RWPE2 (cell line): ENCODE data around the gene TYMP.

Source experiments
- ATAC-seq: fragments of 200-7000 bp; cut with Tn5 transposase; 3 replicates; pipeline ENCODE4 v1.9.1; 2021; ENCODE audit warnings: low read depth
- DNase-seq: peaks from one replicate; pipeline ENCODE4 v3.0.0-alpha.2; 2020; ENCODE audit warnings: low spot score
- H3K27ac ChIP-seq: fragments of 450-650 bp; 2 replicates; pipeline ENCODE4 v1.5.1; 2017; ENCODE audit warnings: mild to moderate bottlenecking; ENCODE audit not compliant: poor library complexity, severe bottlenecking
- H3K27me3 ChIP-seq: fragments of 250-450 bp; sonication (Bioruptor Pico); 2 replicates; pipeline ENCODE4 v1.5.1; 2021; ENCODE audit warnings: mild to moderate bottlenecking, moderate library complexity; ENCODE audit not compliant: insufficient read depth, poor library complexity, severe bottlenecking
- H3K36me3 ChIP-seq: fragments of 250-450 bp; sonication (Bioruptor Pico); 2 replicates; pipeline ENCODE4 v1.5.1; 2020; ENCODE audit warnings: low read depth, mild to moderate bottlenecking, moderate library complexity
- H3K4me1 ChIP-seq: fragments of 250-450 bp; sonication (Bioruptor Pico); 2 replicates; pipeline ENCODE4 v1.5.1; 2021; ENCODE audit warnings: mild to moderate bottlenecking, moderate library complexity; ENCODE audit not compliant: insufficient read depth, poor library complexity, severe bottlenecking
- H3K4me3 ChIP-seq: fragments of 250-450 bp; sonication (Bioruptor Pico); 2 replicates; pipeline ENCODE4 v1.5.1; 2021; ENCODE audit warnings: mild to moderate bottlenecking, moderate library complexity; ENCODE audit not compliant: severe bottlenecking
- H3K9me3 ChIP-seq: fragments of 250-450 bp; sonication (Bioruptor Pico); 2 replicates; pipeline ENCODE4 v1.5.1; 2021; ENCODE audit warnings: mild to moderate bottlenecking, moderate library complexity; ENCODE audit not compliant: severe bottlenecking
- CTCF ChIP-seq: fragments of 450-650 bp; IDR thresholded peaks from one replicate; pipeline ENCODE4 v1.5.1; 2017; ENCODE audit warnings: mild to moderate bottlenecking, moderate library complexity; ENCODE audit not compliant: poor library complexity, severe bottlenecking

Gene TYMP

GRCh38 chr22:50524676-50525103 is 5.1 kb downstream of the TYMP start:
- peaks cover 13% of the 10 kb centered on the region for H3K36me3 ChIP-seq
- DNase-seq = no peak
- no peaks in the 10 kb centered on the region for H3K9me3 ChIP-seq
- ATAC-seq = no peak
- H3K27ac ChIP-seq = peak overlapping the region; percentile 81
- H3K4me3 ChIP-seq = peak overlapping the region; percentile 51
- no peaks in the 10 kb centered on the region for H3K4me1 ChIP-seq
- no peak for TF ChIP-seq CTCF
- H3K27me3 ChIP-seq = no peaks in the 10 kb centered on the region

- H3K36me3 ChIP-seq = peaks cover 17% of the 10 kb centered on the region
- H3K4me1 ChIP-seq = no peaks in the 10 kb centered on the region
- ATAC-seq = no peak
- peak; percentile 55 for DNase-seq
- H3K27ac ChIP-seq = peak overlapping the region; percentile 81
- peak overlapping the region; percentile 51 for H3K4me3 ChIP-seq
- TF ChIP-seq CTCF = no peak
- H3K9me3 ChIP-seq = no peaks in the 10 kb centered on the region
- H3K27me3 ChIP-seq = no peaks in the 10 kb centered on the region
Observed at GRCh38 chr22:50523806-50524675, 5.8 kb downstream of the TYMP start.

- no peak for TF ChIP-seq CTCF
Observed at GRCh38 chr22:50523458-50523805, 6.4 kb downstream of the TYMP start.

GRCh38 chr22:50522806-50523438 is 6.9 kb downstream of the TYMP start:
- ATAC-seq (no peak), DNase-seq (peak; percentile 52)
- no peak overlapping the region for H3K27ac ChIP-seq
- no peaks in the 10 kb centered on the region for H3K4me1 ChIP-seq
- H3K9me3 ChIP-seq = no peaks in the 10 kb centered on the region
- peaks cover 18% of the 10 kb centered on the region for H3K36me3 ChIP-seq
- H3K4me3 ChIP-seq = no peak overlapping the region
- no peaks in the 10 kb centered on the region for H3K27me3 ChIP-seq
- TF ChIP-seq CTCF = no peak

More at GRCh38 chr22:50523458-50523805, 6.4 kb downstream of the TYMP start:
- H3K36me3 ChIP-seq = peaks cover 17% of the 10 kb centered on the region
- DNase-seq (no peak), ATAC-seq (no peak)
- H3K4me1 ChIP-seq = no peaks in the 10 kb centered on the region
- H3K9me3 ChIP-seq = no peaks in the 10 kb centered on the region
- H3K27ac ChIP-seq = no peak overlapping the region
- H3K27me3 ChIP-seq = no peaks in the 10 kb centered on the region
- no peak overlapping the region for H3K4me3 ChIP-seq
